Measurements from ENCODE around the gene LAMA2. TPM values are rescaled to one million over a fixed set of nuclear protein-coding genes. Genes with fewer than 3 reads are reported as not detected.

LAMA2 gene
- total and polyA plus RNA-seq, 2 experiments from 2014 or later, result 11.1 to 57.5 TPM

DNA sequence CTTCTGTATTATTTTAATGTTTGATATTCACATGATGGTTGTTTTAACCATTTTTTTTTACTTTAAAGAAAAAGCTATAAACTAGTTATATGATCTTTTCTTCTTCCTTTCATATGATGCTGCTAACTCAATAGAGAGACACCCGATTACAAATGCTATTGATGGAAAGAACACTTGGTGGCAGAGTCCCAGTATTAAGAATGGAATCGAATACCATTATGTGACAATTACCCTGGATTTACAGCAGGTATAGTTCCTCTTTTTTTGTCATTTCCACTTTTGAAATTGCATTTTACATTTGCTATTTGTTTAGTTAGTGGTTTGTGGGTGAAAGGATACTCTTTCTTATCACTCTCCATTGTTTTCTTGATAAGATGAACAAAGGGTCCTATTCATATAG, 176.7 kb downstream of the LAMA2 start:
- H3K27ac ChIP-seq, result no peak overlapping the region
- no peaks in the 10 kb centered on the region for H3K9me3 ChIP-seq (ENCODE audit: low read depth)
- no peak overlapping the region for H3K4me3 ChIP-seq
- H3K36me3 ChIP-seq (replicated peaks; ENCODE audit: insufficient read depth, low read depth), result no peaks in the 10 kb centered on the region
- H3K79me2 ChIP-seq, result no peaks in the 10 kb centered on the region
- TF ChIP-seq EZH2phosphoT487 (IDR thresholded peaks at IDR 0.05; ENCODE audit: low read depth, severe bottlenecking, unreplicated experiment), result no peak
- TF ChIP-seq EZH2 (IDR thresholded peaks at IDR 0.05; ENCODE audit: borderline replicate concordance), result no peak
- TF ChIP-seq, protein P1, sequence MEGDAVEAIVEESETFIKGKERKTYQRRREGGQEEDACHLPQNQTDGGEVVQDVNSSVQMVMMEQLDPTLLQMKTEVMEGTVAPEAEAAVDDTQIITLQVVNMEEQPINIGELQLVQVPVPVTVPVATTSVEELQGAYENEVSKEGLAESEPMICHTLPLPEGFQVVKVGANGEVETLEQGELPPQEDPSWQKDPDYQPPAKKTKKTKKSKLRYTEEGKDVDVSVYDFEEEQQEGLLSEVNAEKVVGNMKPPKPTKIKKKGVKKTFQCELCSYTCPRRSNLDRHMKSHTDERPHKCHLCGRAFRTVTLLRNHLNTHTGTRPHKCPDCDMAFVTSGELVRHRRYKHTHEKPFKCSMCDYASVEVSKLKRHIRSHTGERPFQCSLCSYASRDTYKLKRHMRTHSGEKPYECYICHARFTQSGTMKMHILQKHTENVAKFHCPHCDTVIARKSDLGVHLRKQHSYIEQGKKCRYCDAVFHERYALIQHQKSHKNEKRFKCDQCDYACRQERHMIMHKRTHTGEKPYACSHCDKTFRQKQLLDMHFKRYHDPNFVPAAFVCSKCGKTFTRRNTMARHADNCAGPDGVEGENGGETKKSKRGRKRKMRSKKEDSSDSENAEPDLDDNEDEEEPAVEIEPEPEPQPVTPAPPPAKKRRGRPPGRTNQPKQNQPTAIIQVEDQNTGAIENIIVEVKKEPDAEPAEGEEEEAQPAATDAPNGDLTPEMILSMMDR (IDR thresholded peaks at IDR 0.05; ENCODE audit: poor library complexity), result no peak
- 83% methylated on average over 2 of the region's 2 CpGs for WGBS (ENCODE audit: low lambda C conversion rate, missing lambda C conversion rate)
- H3K27me3 ChIP-seq, result no peaks in the 10 kb centered on the region
- no peaks in the 10 kb centered on the region for H3K4me1 ChIP-seq (ENCODE audit: insufficient read depth)
- H2AFZ ChIP-seq, result no peak overlapping the region
- DNase-seq (ENCODE audit: low spot score), result no peak
- no peaks in the 10 kb centered on the region for H4K20me1 ChIP-seq (ENCODE audit: insufficient read depth, poor library complexity, severe bottlenecking)
- no peaks in the 10 kb centered on the region for H3K9me2 ChIP-seq (replicated peaks; ENCODE audit: insufficient read depth)
- no peak overlapping the region for H3K4me2 ChIP-seq

GRCh38 chr6:129069006-129069405, 186.1 kb downstream of the LAMA2 start:
- no peaks in the 10 kb centered on the region for H3K9me2 ChIP-seq (replicated peaks; ENCODE audit: insufficient read depth)
- H3K36me3 ChIP-seq (replicated peaks; ENCODE audit: insufficient read depth, low read depth), result no peaks in the 10 kb centered on the region
- TF ChIP-seq, protein P1 (IDR thresholded peaks at IDR 0.05; ENCODE audit: poor library complexity), result no peak
- TF ChIP-seq EZH2 (IDR thresholded peaks at IDR 0.05; ENCODE audit: borderline replicate concordance), result no peak
- TF ChIP-seq EZH2phosphoT487 (IDR thresholded peaks at IDR 0.05; ENCODE audit: low read depth, severe bottlenecking, unreplicated experiment), result no peak
- H3K79me2 ChIP-seq, result no peaks in the 10 kb centered on the region
- H3K4me2 ChIP-seq, result no peak overlapping the region
- DNase-seq (ENCODE audit: low spot score), result no peak
- no peaks in the 10 kb centered on the region for H3K4me1 ChIP-seq (ENCODE audit: insufficient read depth)
- no peak overlapping the region for H2AFZ ChIP-seq
- H4K20me1 ChIP-seq (ENCODE audit: insufficient read depth, poor library complexity, severe bottlenecking), result no peaks in the 10 kb centered on the region
- H3K4me3 ChIP-seq, result no peak overlapping the region
- H3K27me3 ChIP-seq, result no peaks in the 10 kb centered on the region
- no peak overlapping the region for H3K27ac ChIP-seq
- no peaks in the 10 kb centered on the region for H3K9me3 ChIP-seq (ENCODE audit: low read depth)

GRCh38 chr6:129073051-129073450, 190.1 kb downstream of the LAMA2 start:
- Histone ChIP-seq H4K20me1 (ENCODE audit: insufficient read depth, poor library complexity, severe bottlenecking) (no peaks in the 10 kb centered on the region), H3K79me2 (no peaks in the 10 kb centered on the region), H2AFZ (no peak overlapping the region), H3K4me1 (ENCODE audit: insufficient read depth) (no peaks in the 10 kb centered on the region), H3K9me3 (ENCODE audit: low read depth) (no peaks in the 10 kb centered on the region), H3K27me3 (no peaks in the 10 kb centered on the region), H3K4me2 (no peak overlapping the region), H3K27ac (no peak overlapping the region), H3K9me2 (replicated peaks; ENCODE audit: insufficient read depth) (no peaks in the 10 kb centered on the region), H3K36me3 (replicated peaks; ENCODE audit: insufficient read depth, low read depth) (no peaks in the 10 kb centered on the region), H3K4me3 (no peak overlapping the region)
- no peak for DNase-seq (ENCODE audit: low spot score)
- WGBS (ENCODE audit: low lambda C conversion rate, missing lambda C conversion rate), result 95% methylated on average over 2 of the region's 2 CpGs
- TF ChIP-seq EZH2 (IDR thresholded peaks at IDR 0.05; ENCODE audit: borderline replicate concordance) (no peak), EZH2phosphoT487 (IDR thresholded peaks at IDR 0.05; ENCODE audit: low read depth, severe bottlenecking, unreplicated experiment) (no peak)
- TF ChIP-seq, protein P1 (IDR thresholded peaks at IDR 0.05; ENCODE audit: poor library complexity), result no peak
